PC-3 (cell line): Measurements from ENCODE around the gene STX18. TPM values are rescaled to one million over a fixed set of nuclear protein-coding genes. Genes with fewer than 3 reads are reported as not detected.

ENCODE experiments used
- ATAC-seq: fragments of 200-7000 bp; cut with Tn5 transposase; 2 replicates; pipeline ENCODE4 v1.9.1; 2020; ENCODE audit warnings: mild to moderate bottlenecking, moderate library complexity
- BruUV-seq: library from RNA; stranded (reverse); fragments of 400-500 nt; replicated peaks from 2 replicates; lab custom pipeline; 2021; lab: Mats Ljungman, UMichigan
- CTCF ChIA-PET: fragments of 300-600 bp; sonication (Branson Sonifier 250); formaldehyde crosslinking; loops from one replicate; lab custom pipeline; 2022; ENCODE audit warnings: antibody characterized with exemption; lab: Charles Lee
- POLR2A ChIA-PET: fragments of 300-600 bp; sonication (Branson Sonifier 250); formaldehyde crosslinking; loops from one replicate; lab custom pipeline; 2022; ENCODE audit warnings: antibody characterized with exemption; ENCODE audit not compliant: unreplicated experiment; lab: Charles Lee
- DNase-seq: peaks from one replicate; pipeline ENCODE4 v3.0.0-alpha.2; 2015
- H2AFZ ChIP-seq: fragments of 300-600 bp; sonication (generic); 2 replicates; pipeline ENCODE4 v1.6.0; 2016; ENCODE audit warnings: antibody characterized with exemption, low read length
- H3F3A ChIP-seq: fragments of 300-600 bp; sonication (generic); one replicate; pipeline ENCODE4 v1.6.0; 2017; ENCODE audit warnings: antibody characterized with exemption, low read length, control low read depth, mild to moderate bottlenecking; ENCODE audit not compliant: unreplicated experiment
- H3K27ac ChIP-seq: fragments of 300-600 bp; sonication (generic); 2 replicates; pipeline ENCODE4 v1.5.1; 2016; ENCODE audit warnings: mild to moderate bottlenecking, low read length
- H3K27me3 ChIP-seq: fragments of 300-600 bp; sonication (generic); 2 replicates; pipeline ENCODE4 v1.6.1; 2016; ENCODE audit warnings: low read length, mixed read lengths
- H3K36me3 ChIP-seq: fragments of 300-600 bp; sonication (generic); 2 replicates; pipeline ENCODE4 v1.6.1; 2016; ENCODE audit warnings: low read depth, mixed run types, low read length, mixed read lengths
- H3K4me1 ChIP-seq: fragments of 300-600 bp; sonication (generic); 2 replicates; pipeline ENCODE4 v1.5.1; 2016; ENCODE audit warnings: low read length; ENCODE audit not compliant: insufficient read depth
- H3K4me2 ChIP-seq: fragments of 300-600 bp; sonication (generic); 2 replicates; pipeline ENCODE4 v1.6.0; 2016; ENCODE audit warnings: low read length
- H3K4me3 ChIP-seq: fragments of 300-600 bp; sonication (generic); 2 replicates; pipeline ENCODE4 v1.5.1; 2016; ENCODE audit warnings: mild to moderate bottlenecking, low read length, mixed read lengths
- H3K79me2 ChIP-seq: fragments of 300-600 bp; sonication (generic); 2 replicates; pipeline ENCODE4 v1.6.1; 2017; ENCODE audit warnings: low read length, mixed read lengths
- H3K9ac ChIP-seq: fragments of 300-600 bp; sonication (generic); 2 replicates; pipeline ENCODE4 v1.6.0; 2016; ENCODE audit warnings: mild to moderate bottlenecking, low read length
- H3K9me2 ChIP-seq: fragments of 300-600 bp; sonication (generic); replicated peaks from 2 replicates; pipeline ENCODE4 v1.6.1; 2016; ENCODE audit warnings: mixed run types, low read length, mixed read lengths
- H3K9me3 ChIP-seq: fragments of 300-600 bp; sonication (generic); 2 replicates; pipeline ENCODE4 v1.6.1; 2016; ENCODE audit warnings: low read length, mixed read lengths
- H4K20me1 ChIP-seq: fragments of 300-600 bp; sonication (generic); 2 replicates; pipeline ENCODE4 v1.6.1; 2016; ENCODE audit warnings: low read length, mixed read lengths
- EZH2 ChIP-seq: fragments of 300-600 bp; sonication (generic); IDR thresholded peaks from one replicate; pipeline ENCODE4 v1.6.1; 2017; ENCODE audit warnings: antibody characterized with exemption, mild to moderate bottlenecking, low read length; ENCODE audit not compliant: unreplicated experiment
- EZH2phosphoT487 ChIP-seq: fragments of 300-600 bp; sonication (generic); IDR thresholded peaks from 2 replicates; pipeline ENCODE4 v1.6.1; 2018; ENCODE audit warnings: mild to moderate bottlenecking, antibody characterized with exemption, low read length, borderline replicate concordance
- intact Hi-C: fragments of 100-400 bp; cut with micrococcal nuclease; formaldehyde crosslinking; loops from 2 replicates; pipeline ENCODE4 v1.9.0; 2023
- total RNA-seq: library from RNA; depleted of rRNA; stranded (reverse); fragments of >200 nt; gene quantifications from 2 replicates; pipeline ENCODE4 v1.2.3, GENCODE V29; 2014
- TF ChIP-seq, protein P1 (sequence below): fragments of 300-600 bp; sonication (generic); conservative IDR thresholded peaks from 2 replicates; pipeline ENCODE4 v1.5.1; 2017; ENCODE audit warnings: antibody characterized with exemption, low read depth, mild to moderate bottlenecking, low read length

Gene STX18
- total RNA-seq, 1 experiment from 2014 or later, result 25.0 TPM

DNA sequence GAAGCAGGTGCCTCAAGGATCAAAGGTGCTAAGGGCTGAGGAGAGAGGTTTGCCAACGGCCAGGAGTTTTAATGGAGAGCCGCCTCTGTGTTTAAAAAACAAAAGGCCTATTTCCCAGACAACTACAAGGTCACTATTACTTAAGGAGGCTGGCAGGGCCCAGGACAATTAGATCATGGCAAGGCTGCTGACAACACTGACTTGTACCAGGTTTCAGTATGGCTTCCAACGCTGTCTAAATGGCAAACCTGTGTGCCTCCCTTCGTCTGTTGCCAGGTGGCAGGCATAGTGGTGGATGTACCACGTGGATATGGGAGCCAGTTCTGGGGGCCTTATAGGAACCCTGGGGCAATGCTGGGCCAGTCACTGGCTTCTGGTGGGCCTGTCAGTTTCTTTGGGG, 114.0 kb downstream of the STX18 start:
- DNase-seq (no peak), ATAC-seq (no peak)
- ChIA-PET POLR2A (no interaction called here), CTCF (no interaction called here)
- no TSS peak for BruUV-seq
- H3K9me2 ChIP-seq, result no peaks in the 10 kb centered on the region
- H2AFZ ChIP-seq, result no peak overlapping the region
- H3K27ac ChIP-seq, result no peak overlapping the region
- no peak overlapping the region for H3K9ac ChIP-seq
- H3K4me3 ChIP-seq, result no peak overlapping the region
- H3K79me2 ChIP-seq, result no peaks in the 10 kb centered on the region
- H3K4me2 ChIP-seq, result no peak overlapping the region
- H4K20me1 ChIP-seq, result no peaks in the 10 kb centered on the region
- 0 out of 2 replicates have a peak, but pooled peaks cover 3% of the 10 kb centered on the region for H3K4me1 ChIP-seq
- 0 out of 2 replicates have a peak, but pooled peaks cover 2% of the 10 kb centered on the region for H3K36me3 ChIP-seq
- no peaks in the 10 kb centered on the region for H3F3A ChIP-seq
- intact Hi-C loops, result no loop called here
- no peaks in the 10 kb centered on the region for H3K9me3 ChIP-seq
- TF ChIP-seq EZH2phosphoT487 (no peak), EZH2 (no peak)
- TF ChIP-seq, protein P1, sequence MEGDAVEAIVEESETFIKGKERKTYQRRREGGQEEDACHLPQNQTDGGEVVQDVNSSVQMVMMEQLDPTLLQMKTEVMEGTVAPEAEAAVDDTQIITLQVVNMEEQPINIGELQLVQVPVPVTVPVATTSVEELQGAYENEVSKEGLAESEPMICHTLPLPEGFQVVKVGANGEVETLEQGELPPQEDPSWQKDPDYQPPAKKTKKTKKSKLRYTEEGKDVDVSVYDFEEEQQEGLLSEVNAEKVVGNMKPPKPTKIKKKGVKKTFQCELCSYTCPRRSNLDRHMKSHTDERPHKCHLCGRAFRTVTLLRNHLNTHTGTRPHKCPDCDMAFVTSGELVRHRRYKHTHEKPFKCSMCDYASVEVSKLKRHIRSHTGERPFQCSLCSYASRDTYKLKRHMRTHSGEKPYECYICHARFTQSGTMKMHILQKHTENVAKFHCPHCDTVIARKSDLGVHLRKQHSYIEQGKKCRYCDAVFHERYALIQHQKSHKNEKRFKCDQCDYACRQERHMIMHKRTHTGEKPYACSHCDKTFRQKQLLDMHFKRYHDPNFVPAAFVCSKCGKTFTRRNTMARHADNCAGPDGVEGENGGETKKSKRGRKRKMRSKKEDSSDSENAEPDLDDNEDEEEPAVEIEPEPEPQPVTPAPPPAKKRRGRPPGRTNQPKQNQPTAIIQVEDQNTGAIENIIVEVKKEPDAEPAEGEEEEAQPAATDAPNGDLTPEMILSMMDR, result no peak
- no peaks in the 10 kb centered on the region for H3K27me3 ChIP-seq

DNA sequence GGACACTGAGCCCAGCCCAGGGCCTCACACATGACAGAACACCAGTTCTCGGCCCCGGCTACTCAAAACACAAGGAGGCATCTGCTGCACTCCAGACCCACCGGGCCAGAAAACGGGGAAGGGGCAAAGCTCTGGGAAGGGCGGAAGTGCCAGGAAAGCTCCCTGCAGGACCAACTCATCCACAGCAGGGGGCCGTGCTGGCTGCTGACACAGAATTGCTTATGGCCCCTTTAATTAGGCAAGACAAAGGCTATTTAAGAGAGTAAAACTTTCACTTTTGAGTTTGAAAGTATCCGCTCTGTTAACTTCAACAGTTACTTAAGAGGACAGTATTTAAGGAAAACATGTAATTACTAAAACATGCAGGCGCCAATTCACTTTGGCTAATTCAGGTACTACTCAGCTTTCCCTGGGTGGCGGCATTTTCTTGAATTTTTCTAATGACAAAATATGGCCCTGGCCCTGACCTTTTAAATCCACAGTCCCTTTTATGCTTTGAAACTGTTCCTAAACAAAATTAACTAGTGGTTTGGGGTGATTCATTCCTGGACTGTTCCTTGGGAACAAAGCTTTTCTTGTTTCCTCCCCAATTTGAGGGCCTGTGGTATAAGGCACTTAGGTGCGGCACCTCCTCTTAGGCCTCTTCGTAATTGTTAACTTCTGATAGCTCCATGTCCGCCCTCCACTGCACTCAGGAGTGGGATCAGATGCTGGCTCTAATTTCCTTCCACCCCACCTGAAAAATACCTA, 114.6 kb downstream of the STX18 start:
- no TSS peak for BruUV-seq
- H3K36me3 ChIP-seq, result 0 out of 2 replicates have a peak, but pooled peaks cover 2% of the 10 kb centered on the region
- no peak overlapping the region for H3K9ac ChIP-seq
- no peaks in the 10 kb centered on the region for H3F3A ChIP-seq
- H3K4me1 ChIP-seq, result 0 out of 2 replicates have a peak, but pooled peaks cover 3% of the 10 kb centered on the region
- no peak overlapping the region for H2AFZ ChIP-seq
- H3K27ac ChIP-seq, result no peak overlapping the region
- H3K9me3 ChIP-seq, result no peaks in the 10 kb centered on the region
- ATAC-seq (no peak), DNase-seq (no peak)
- CTCF ChIA-PET, result no interaction called here
- no peak overlapping the region for H3K4me3 ChIP-seq
- no peaks in the 10 kb centered on the region for H3K79me2 ChIP-seq
- no peaks in the 10 kb centered on the region for H3K9me2 ChIP-seq
- intact Hi-C loops, result no loop called here
- no peaks in the 10 kb centered on the region for H3K27me3 ChIP-seq
- no peaks in the 10 kb centered on the region for H4K20me1 ChIP-seq
- TF ChIP-seq, protein P1, result no peak
- TF ChIP-seq EZH2phosphoT487, result no peak
- TF ChIP-seq EZH2, result no peak
- POLR2A ChIA-PET, result no interaction called here
- no peak overlapping the region for H3K4me2 ChIP-seq

DNA sequence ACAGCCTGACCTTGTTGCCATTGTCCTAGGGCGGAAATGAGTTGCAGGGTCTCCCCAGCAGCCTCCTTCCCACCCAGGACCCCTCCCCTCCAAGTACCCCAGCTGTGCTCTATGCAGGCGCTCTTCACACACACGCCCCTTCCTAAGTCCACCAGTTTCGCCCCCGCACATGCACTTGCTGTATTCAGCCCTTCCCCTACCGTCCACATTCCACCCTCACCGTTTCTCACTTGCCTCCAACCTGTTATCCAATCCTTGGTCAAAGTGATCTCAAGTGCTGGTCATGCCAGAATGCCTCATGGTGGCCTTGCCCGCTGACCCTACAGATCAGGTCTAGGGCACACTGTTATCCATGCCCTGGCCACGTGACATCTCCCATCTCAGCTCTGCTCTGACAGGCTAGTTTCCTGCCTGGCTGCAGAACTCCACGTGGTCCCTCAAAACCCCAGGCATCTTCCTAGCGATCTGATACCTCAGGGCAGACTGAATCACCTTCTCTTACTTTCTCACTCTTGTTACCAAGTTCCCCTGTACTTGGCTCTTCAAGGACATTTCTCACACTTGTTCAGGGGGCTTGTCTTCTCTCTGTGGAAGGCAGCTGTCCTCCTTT, 115.2 kb downstream of the STX18 start:
- intact Hi-C loops, result no loop called here
- Histone ChIP-seq H2AFZ (no peak overlapping the region), H3F3A (no peaks in the 10 kb centered on the region), H4K20me1 (no peaks in the 10 kb centered on the region), H3K4me1 (0 out of 2 replicates have a peak, but pooled peaks cover 3% of the 10 kb centered on the region), H3K27ac (no peak overlapping the region), H3K36me3 (0 out of 2 replicates have a peak, but pooled peaks cover 2% of the 10 kb centered on the region), H3K4me2 (no peak overlapping the region), H3K27me3 (no peaks in the 10 kb centered on the region), H3K79me2 (no peaks in the 10 kb centered on the region), H3K9me2 (no peaks in the 10 kb centered on the region), H3K4me3 (no peak overlapping the region), H3K9ac (no peak overlapping the region), H3K9me3 (no peaks in the 10 kb centered on the region)
- BruUV-seq, result no TSS peak
- DNase-seq (no peak), ATAC-seq (no peak)
- TF ChIP-seq EZH2 (no peak), EZH2phosphoT487 (no peak)
- TF ChIP-seq, protein P1, result no peak
- ChIA-PET POLR2A (no interaction called here), CTCF (no interaction called here)
